ENCODE data around the gene ARL8A. TPM values are rescaled to one million over a fixed set of nuclear protein-coding genes. Genes with fewer than 3 reads are reported as not detected.
"Not testable (repeated sequence)": the region's sequence is repeated elsewhere in the genome, so short reads cannot be mapped to it uniquely, and the experiment has no call there.

ARL8A gene
- 10 to 100 TPM; 36.3 to 69.6 (median 41.2) TPM for total RNA-seq
- long read RNA-seq, donor 1, transcript ARL8A-201 (7 exons, 1,793 nt): major isoform, 53 of 63 reads
- long read RNA-seq, donor 1, partial matches to known transcripts: 1 of 63 reads
- long read RNA-seq, donor 1, other reads (novel, unspliced or antisense): 8 of 63 reads
- long read RNA-seq, donor 2: 0 reads

- H3K36me3 ChIP-seq (ENCODE audit: low read depth): no peaks in the 10 kb centered on the region
- peak within 1 kb of the TSS; percentile 67 for H3K4me3 ChIP-seq
- intact Hi-C loops (cut with DNase I, micrococcal nuclease): no loop called here
- H3K9me3 ChIP-seq: no peaks in the 10 kb centered on the region
- DNase-seq: peak; percentile 82 to 86 (median 86)
- peaks cover 11% of the 10 kb centered on the region for H3K4me1 ChIP-seq (ENCODE audit: low read depth)
- TF ChIP-seq, protein P1, sequence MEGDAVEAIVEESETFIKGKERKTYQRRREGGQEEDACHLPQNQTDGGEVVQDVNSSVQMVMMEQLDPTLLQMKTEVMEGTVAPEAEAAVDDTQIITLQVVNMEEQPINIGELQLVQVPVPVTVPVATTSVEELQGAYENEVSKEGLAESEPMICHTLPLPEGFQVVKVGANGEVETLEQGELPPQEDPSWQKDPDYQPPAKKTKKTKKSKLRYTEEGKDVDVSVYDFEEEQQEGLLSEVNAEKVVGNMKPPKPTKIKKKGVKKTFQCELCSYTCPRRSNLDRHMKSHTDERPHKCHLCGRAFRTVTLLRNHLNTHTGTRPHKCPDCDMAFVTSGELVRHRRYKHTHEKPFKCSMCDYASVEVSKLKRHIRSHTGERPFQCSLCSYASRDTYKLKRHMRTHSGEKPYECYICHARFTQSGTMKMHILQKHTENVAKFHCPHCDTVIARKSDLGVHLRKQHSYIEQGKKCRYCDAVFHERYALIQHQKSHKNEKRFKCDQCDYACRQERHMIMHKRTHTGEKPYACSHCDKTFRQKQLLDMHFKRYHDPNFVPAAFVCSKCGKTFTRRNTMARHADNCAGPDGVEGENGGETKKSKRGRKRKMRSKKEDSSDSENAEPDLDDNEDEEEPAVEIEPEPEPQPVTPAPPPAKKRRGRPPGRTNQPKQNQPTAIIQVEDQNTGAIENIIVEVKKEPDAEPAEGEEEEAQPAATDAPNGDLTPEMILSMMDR (IDR thresholded peaks at IDR 0.05): no peak
- peak; percentile 88 for ATAC-seq
Observed at GRCh38 chr1:202144402-202145067, at the start of gene ARL8A. Gene ARL8A (minus strand): TSS chr1:202144737. CDS start chr1:202144572, 165 bp downstream.

- peaks cover 4% of the 10 kb centered on the region for H3K4me1 ChIP-seq (ENCODE audit: low read depth)
Observed at GRCh38 chr1:202194328-202194648, 49.8 kb upstream of the ARL8A start.

GRCh38 chr1:202193614-202194327, 49.2 kb upstream of the ARL8A start, which contains the start of gene LGR6:
Gene LGR6 (plus strand): TSS chr1:202193799. CDS start chr1:202193990, 191 bp downstream.
- DNase-seq: peak in 2 of 3 donors; percentile 24 to 57
- TF ChIP-seq, protein P1 (IDR thresholded peaks at IDR 0.05): no peak
- no peaks in the 10 kb centered on the region for H3K4me1 ChIP-seq (ENCODE audit: low read depth)
- ATAC-seq: peak; percentile 61
- H3K36me3 ChIP-seq (ENCODE audit: low read depth): no peaks in the 10 kb centered on the region
- intact Hi-C loops (cut with DNase I, micrococcal nuclease): no loop called here
- H3K9me3 ChIP-seq: no peaks in the 10 kb centered on the region
- H3K4me3 ChIP-seq: no peak within 1 kb of the TSS

More at GRCh38 chr1:202194328-202194648, 49.8 kb upstream of the ARL8A start:
- Histone ChIP-seq H3K36me3 (ENCODE audit: low read depth) (no peaks in the 10 kb centered on the region), H3K4me3 (no peak overlapping the region), H3K9me3 (no peaks in the 10 kb centered on the region)
- intact Hi-C loops (cut with DNase I, micrococcal nuclease): no loop called here
- no peak for DNase-seq
- ATAC-seq: no peak
- TF ChIP-seq, protein P1 (IDR thresholded peaks at IDR 0.05): no peak

GRCh38 chr1:202192770-202193613, 48.5 kb upstream of the ARL8A start:
- H3K4me3 ChIP-seq: no peak overlapping the region
- DNase-seq: peak in 2 of 3 donors; percentile 76 to 82
- no peaks in the 10 kb centered on the region for H3K4me1 ChIP-seq (ENCODE audit: low read depth)
- ATAC-seq: peak; percentile 70
- TF ChIP-seq, protein P1 (IDR thresholded peaks at IDR 0.05): peak; percentile 83
- intact Hi-C loops (cut with DNase I, micrococcal nuclease): no loop called here
- H3K9me3 ChIP-seq: no peaks in the 10 kb centered on the region
- H3K36me3 ChIP-seq (ENCODE audit: low read depth): no peaks in the 10 kb centered on the region

DNA sequence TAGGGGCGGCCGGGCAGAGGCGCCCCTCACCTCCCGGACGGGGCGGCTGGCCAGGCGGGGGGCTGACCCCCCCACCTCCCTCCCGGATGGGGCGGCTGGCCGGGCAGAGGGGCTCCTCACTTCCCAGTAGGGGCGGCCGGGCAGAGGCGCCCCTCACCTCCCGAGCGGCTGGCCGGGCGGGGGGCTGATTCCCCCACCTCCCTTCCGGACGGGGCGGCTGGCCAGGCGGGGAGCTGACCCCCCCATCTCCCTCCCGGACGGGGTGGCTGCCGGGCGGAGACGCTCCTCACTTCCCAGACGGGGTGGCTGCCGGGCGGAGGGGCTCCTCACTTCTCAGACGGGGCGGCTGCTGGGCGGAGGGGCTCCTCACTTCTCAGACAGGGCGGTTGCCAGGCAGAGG, 46.9 kb upstream of the ARL8A start:
- H3K4me1 ChIP-seq (ENCODE audit: low read depth); H3K36me3 ChIP-seq (ENCODE audit: low read depth); DNase-seq; intact Hi-C loops (cut with DNase I, micrococcal nuclease); H3K4me3 ChIP-seq; H3K9me3 ChIP-seq; ATAC-seq: not testable (repeated sequence)
